Thyroid gland (tissue), 4 donors: ENCODE data around the gene ST6GALNAC3.

Experiments
- POLR2A ChIP-seq, 2 donors: fragments of 450-650 bp; IDR thresholded peaks; one replicate each; pipeline ENCODE4 v1.6.1; 2017; ENCODE audit warnings: antibody characterized with exemption in 2 of 2, mild to moderate bottlenecking in 2 of 2, moderate library complexity in 1 of 2
- TF ChIP-seq, protein P1 (sequence below), 6 experiments: fragments of 200-600 bp in 3 of 6; fragments of 450-650 bp in 3 of 6; sonication (generic) in 3 of 6; IDR thresholded peaks; one replicate each; pipeline ENCODE4 v1.5.1; 2016 to 2019; ENCODE audit warnings: antibody characterized with exemption in 6 of 6, mild to moderate bottlenecking in 2 of 6, inconsistent platforms in 1 of 6, moderate library complexity in 1 of 6

GRCh38 chr1:76450229-76450628 lies 375.7 kb downstream of the ST6GALNAC3 start:
- TF ChIP-seq, protein P1, sequence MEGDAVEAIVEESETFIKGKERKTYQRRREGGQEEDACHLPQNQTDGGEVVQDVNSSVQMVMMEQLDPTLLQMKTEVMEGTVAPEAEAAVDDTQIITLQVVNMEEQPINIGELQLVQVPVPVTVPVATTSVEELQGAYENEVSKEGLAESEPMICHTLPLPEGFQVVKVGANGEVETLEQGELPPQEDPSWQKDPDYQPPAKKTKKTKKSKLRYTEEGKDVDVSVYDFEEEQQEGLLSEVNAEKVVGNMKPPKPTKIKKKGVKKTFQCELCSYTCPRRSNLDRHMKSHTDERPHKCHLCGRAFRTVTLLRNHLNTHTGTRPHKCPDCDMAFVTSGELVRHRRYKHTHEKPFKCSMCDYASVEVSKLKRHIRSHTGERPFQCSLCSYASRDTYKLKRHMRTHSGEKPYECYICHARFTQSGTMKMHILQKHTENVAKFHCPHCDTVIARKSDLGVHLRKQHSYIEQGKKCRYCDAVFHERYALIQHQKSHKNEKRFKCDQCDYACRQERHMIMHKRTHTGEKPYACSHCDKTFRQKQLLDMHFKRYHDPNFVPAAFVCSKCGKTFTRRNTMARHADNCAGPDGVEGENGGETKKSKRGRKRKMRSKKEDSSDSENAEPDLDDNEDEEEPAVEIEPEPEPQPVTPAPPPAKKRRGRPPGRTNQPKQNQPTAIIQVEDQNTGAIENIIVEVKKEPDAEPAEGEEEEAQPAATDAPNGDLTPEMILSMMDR (IDR thresholded peaks at IDR 0.05) = no peak
- no peak for TF ChIP-seq POLR2A (IDR thresholded peaks at IDR 0.05)
